IPS DF 6.9 (cell line): ENCODE measurements around the gene NPW.

ENCODE experiments used
- DNase-seq: peaks from one replicate; pipeline ENCODE4 v3.0.0-alpha.2; 2013; ENCODE audit warnings: low read depth, low spot score
- H3K27ac ChIP-seq: one replicate; pipeline ENCODE4 v1.5.1; 2013; ENCODE audit warnings: low read length, control low read depth
- H3K27me3 ChIP-seq: 2 replicates; pipeline ENCODE4 v1.6.1; 2013; ENCODE audit warnings: mild to moderate bottlenecking, low read length; ENCODE audit not compliant: control insufficient read depth, insufficient read depth
- H3K36me3 ChIP-seq: 2 replicates; pipeline ENCODE4 v1.6.1; 2013; ENCODE audit warnings: low read length; ENCODE audit not compliant: control insufficient read depth, insufficient read depth
- H3K4me1 ChIP-seq: 2 replicates; pipeline ENCODE4 v1.6.1; 2013; ENCODE audit warnings: low read length; ENCODE audit not compliant: control insufficient read depth, insufficient read depth
- H3K4me3 ChIP-seq: 2 replicates; pipeline ENCODE4 v1.5.1; 2013; ENCODE audit warnings: mild to moderate bottlenecking, low read length
- H3K9me3 ChIP-seq: 2 replicates; pipeline ENCODE4 v1.6.1; 2013; ENCODE audit warnings: low read length, inconsistent platforms; ENCODE audit not compliant: control insufficient read depth, insufficient read depth
- WGBS: extraction: QIAGEN DNeasy Blood & Tissue Kit; methylation state at CpG from one replicate; pipeline ENCODE4 v1.1.7; 2013; ENCODE audit warnings: mixed read lengths, missing lambda C conversion rate; ENCODE audit not compliant: insufficient read length, insufficient coverage; 5-methylcytosine and 5-hydroxymethylcytosine counted together

NPW gene

GRCh38 chr16:1984347-1985225 lies 35.0 kb upstream of the NPW start:
- no CpG with 5 or more reads among the region's 58 CpGs for WGBS
- H3K4me1 ChIP-seq: peaks cover 7% of the 10 kb centered on the region; the same call in 1 of the 2 replicates
- no peak overlapping the region for H3K27ac ChIP-seq
- H3K4me3 ChIP-seq: peak overlapping the region; percentile 68
- H3K9me3 ChIP-seq: no peaks in the 10 kb centered on the region
- H3K36me3 ChIP-seq: peaks cover 9% of the 10 kb centered on the region
- peaks cover 11% of the 10 kb centered on the region; the same call in 1 of the 2 replicates for H3K27me3 ChIP-seq
- no peak for DNase-seq

GRCh38 chr16:1985466-1986150 lies 34.0 kb upstream of the NPW start:
- H3K9me3 ChIP-seq: no peaks in the 10 kb centered on the region
- WGBS: no CpG with 5 or more reads among the region's 14 CpGs
- DNase-seq: no peak
- peaks cover 10% of the 10 kb centered on the region; the same call in 1 of the 2 replicates for H3K27me3 ChIP-seq
- peaks cover 9% of the 10 kb centered on the region for H3K36me3 ChIP-seq
- peaks cover 6% of the 10 kb centered on the region; the same call in 1 of the 2 replicates for H3K4me1 ChIP-seq
- no peak overlapping the region for H3K4me3 ChIP-seq
- no peak overlapping the region for H3K27ac ChIP-seq

GRCh38 chr16:1987198-1987597 lies 32.4 kb upstream of the NPW start:
- WGBS: no CpG with 5 or more reads among the region's 10 CpGs
- H3K27ac ChIP-seq: no peak overlapping the region
- no peaks in the 10 kb centered on the region for H3K9me3 ChIP-seq
- H3K4me3 ChIP-seq: no peak overlapping the region
- H3K4me1 ChIP-seq: peaks cover 9% of the 10 kb centered on the region
- peaks cover 9% of the 10 kb centered on the region for H3K36me3 ChIP-seq
- H3K27me3 ChIP-seq: peaks cover 6% of the 10 kb centered on the region; the same call in 1 of the 2 replicates
- DNase-seq: no peak

GRCh38 chr16:1989209-1990100 lies 30.1 kb upstream of the NPW start, which contains the start of gene SYNGR3:
Gene SYNGR3, plus strand, starts transcription at chr16:1989970. Its CDS starts 133 bp downstream, at chr16:1990103.
- Histone ChIP-seq H3K4me1 (peaks cover 9% of the 10 kb centered on the region), H3K36me3 (peaks cover 9% of the 10 kb centered on the region), H3K27me3 (peaks cover 2% of the 10 kb centered on the region; the same call in 1 of the 2 replicates), H3K9me3 (no peaks in the 10 kb centered on the region), H3K4me3 (peak within 1 kb of the TSS; percentile 63), H3K27ac (no peak within 1 kb of the TSS)
- no peak for DNase-seq
- no CpG with 5 or more reads among the region's 67 CpGs for WGBS

- WGBS: no CpG with 5 or more reads among the region's 25 CpGs
- Histone ChIP-seq H3K4me3 (peak overlapping the region; percentile 63), H3K27ac (no peak overlapping the region), H3K36me3 (peaks cover 9% of the 10 kb centered on the region), H3K4me1 (peaks cover 9% of the 10 kb centered on the region), H3K9me3 (no peaks in the 10 kb centered on the region), H3K27me3 (peaks cover 2% of the 10 kb centered on the region; the same call in 1 of the 2 replicates)
- DNase-seq: no peak
Observed at GRCh38 chr16:1990101-1990350, 29.6 kb upstream of the NPW start.

GRCh38 chr16:1990351-1991134 lies 29.0 kb upstream of the NPW start:
- peaks cover 7% of the 10 kb centered on the region for H3K36me3 ChIP-seq
- DNase-seq: no peak
- no CpG with 5 or more reads among the region's 50 CpGs for WGBS
- H3K27ac ChIP-seq: no peak overlapping the region
- H3K9me3 ChIP-seq: no peaks in the 10 kb centered on the region
- peaks cover 9% of the 10 kb centered on the region for H3K4me1 ChIP-seq
- H3K4me3 ChIP-seq: peak overlapping the region; percentile 63; the same call in 1 of the 2 replicates
- H3K27me3 ChIP-seq: peaks cover 2% of the 10 kb centered on the region; the same call in 1 of the 2 replicates

- no peak for DNase-seq
- no peak overlapping the region; the same call in 1 of the 2 replicates for H3K4me3 ChIP-seq
- no CpG with 5 or more reads among the region's 18 CpGs for WGBS
- peaks cover 2% of the 10 kb centered on the region; the same call in 1 of the 2 replicates for H3K27me3 ChIP-seq
- peaks cover 9% of the 10 kb centered on the region for H3K4me1 ChIP-seq
- H3K9me3 ChIP-seq: no peaks in the 10 kb centered on the region
- H3K27ac ChIP-seq: no peak overlapping the region
- peaks cover 2% of the 10 kb centered on the region for H3K36me3 ChIP-seq
Observed at GRCh38 chr16:1991135-1991551, 28.4 kb upstream of the NPW start.

- H3K27me3 ChIP-seq: peaks cover 2% of the 10 kb centered on the region; the same call in 1 of the 2 replicates
- no peak for DNase-seq
- no CpG with 5 or more reads among the region's 22 CpGs for WGBS
- no peak overlapping the region for H3K27ac ChIP-seq
- H3K4me3 ChIP-seq: peak overlapping the region; percentile 18; the same call in 1 of the 2 replicates
- H3K36me3 ChIP-seq: no peaks in the 10 kb centered on the region; the same call in 1 of the 2 replicates
- H3K4me1 ChIP-seq: peaks cover 9% of the 10 kb centered on the region
- H3K9me3 ChIP-seq: no peaks in the 10 kb centered on the region
Observed at GRCh38 chr16:1991588-1991947, 28.0 kb upstream of the NPW start.

GRCh38 chr16:1991948-1992703 lies 27.5 kb upstream of the NPW start:
- DNase-seq: no peak
- Histone ChIP-seq H3K4me1 (peaks cover 9% of the 10 kb centered on the region), H3K27ac (no peak overlapping the region), H3K27me3 (peaks cover 2% of the 10 kb centered on the region; the same call in 1 of the 2 replicates), H3K4me3 (peak overlapping the region; percentile 35; the same call in 1 of the 2 replicates), H3K9me3 (no peaks in the 10 kb centered on the region), H3K36me3 (no peaks in the 10 kb centered on the region; the same call in 1 of the 2 replicates)
- no CpG with 5 or more reads among the region's 96 CpGs for WGBS
